ENCODE data around the gene KCNQ4. TPM values are rescaled to one million over a fixed set of nuclear protein-coding genes. Genes with fewer than 3 reads are reported as not detected.

The KCNQ4 gene
- total and polyA plus RNA-seq, 2 experiments from 2014 or later = 0.13 to 3.7 TPM

DNA sequence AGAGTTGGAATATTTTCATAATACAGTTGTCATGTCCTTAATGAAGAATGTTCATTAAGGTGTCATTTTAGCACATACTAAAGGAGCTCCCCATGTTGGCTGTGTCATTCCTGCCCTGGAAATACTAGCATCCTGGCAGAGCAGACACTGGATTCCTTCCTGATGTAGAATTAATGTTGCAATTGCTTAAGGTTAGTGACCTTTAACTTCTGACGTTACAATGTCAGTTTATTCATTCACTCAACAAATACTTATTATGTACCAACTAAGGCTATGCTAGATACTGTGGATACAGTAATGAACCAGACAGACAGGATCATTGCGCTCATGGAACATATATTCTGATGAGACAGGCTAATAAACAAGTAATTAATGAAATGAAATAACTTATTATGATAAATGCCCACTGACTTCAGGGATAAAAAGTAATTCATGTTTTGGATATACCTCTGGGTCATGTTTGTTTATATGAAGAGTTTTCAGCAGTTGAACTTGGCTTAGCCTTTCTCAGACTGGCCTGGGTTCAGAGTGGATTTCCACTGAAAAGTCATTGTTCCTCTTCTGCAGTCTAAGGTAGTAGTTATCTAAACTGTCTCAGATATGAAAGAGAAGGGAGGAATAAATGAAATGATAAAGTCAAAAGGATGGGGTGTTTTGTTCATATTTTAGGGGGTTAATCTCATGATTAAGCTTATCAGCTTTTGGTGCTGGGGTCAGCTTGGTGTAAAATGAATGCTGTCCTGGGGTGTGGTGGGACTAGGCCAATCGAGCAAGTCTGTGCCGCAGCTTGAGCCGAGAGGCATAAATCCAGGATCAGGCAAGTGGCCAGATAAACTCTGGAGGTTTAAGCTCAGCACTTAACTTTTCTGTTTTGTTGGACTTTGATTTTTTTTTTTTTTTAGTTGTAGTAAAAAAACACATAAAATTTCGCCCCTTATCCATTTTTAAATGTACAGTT, 43.3 kb upstream of the KCNQ4 start:
- no peak for TF ChIP-seq CTCF (IDR thresholded peaks at IDR 0.05; ENCODE audit: low read depth, low read length)
- Histone ChIP-seq H3K36me3 (peaks cover 46% of the 10 kb centered on the region), H3K9me3 (ENCODE audit: low read depth) (no peaks in the 10 kb centered on the region), H3K4me1 (ENCODE audit: low read depth) (peaks cover 3% of the 10 kb centered on the region), H3K27me3 (no peaks in the 10 kb centered on the region), H3K27ac (peak overlapping the region; percentile 64), H3K4me3 (no peak overlapping the region)
- no peak for DNase-seq (ENCODE audit: low read depth in 1 of 2, low spot score in 1 of 2)

DNA sequence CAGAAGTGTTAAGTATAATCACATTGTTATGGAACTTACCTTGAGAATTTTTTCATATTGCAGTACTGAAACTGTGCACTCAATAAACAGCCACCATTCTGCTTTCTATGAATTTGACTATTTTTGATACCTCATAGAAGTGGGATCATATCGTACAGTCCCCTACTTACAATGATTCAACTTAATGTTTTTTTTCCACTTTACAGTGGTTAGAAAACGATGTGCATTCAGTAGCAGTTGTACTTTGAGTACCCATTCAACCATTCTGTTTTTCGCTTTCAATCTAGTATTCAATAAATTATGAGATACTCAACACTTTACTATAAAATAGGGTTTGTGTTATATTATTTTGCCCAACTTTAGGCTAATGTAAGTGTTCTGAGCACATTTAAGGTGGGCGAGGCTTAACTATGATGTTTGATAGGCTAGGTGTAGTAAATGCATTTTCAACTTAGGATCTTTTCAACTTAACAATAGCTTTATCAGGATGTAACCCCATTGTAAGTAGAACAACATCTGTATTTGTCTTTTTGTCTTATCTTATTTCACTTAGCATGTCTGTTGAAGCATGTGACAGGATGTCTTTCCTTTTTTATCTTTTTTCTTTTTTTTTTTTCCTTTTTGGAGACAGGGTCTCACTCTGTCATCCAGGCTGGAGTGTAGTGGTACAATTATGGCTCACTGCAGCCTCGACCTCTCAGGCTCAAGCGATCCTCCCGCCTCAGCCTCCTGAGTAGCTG, 42.4 kb upstream of the KCNQ4 start:
- Histone ChIP-seq H3K27ac (peak overlapping the region; percentile 64), H3K27me3 (no peaks in the 10 kb centered on the region), H3K36me3 (peaks cover 46% of the 10 kb centered on the region), H3K4me3 (no peak overlapping the region), H3K4me1 (ENCODE audit: low read depth) (peaks cover 3% of the 10 kb centered on the region), H3K9me3 (ENCODE audit: low read depth) (no peaks in the 10 kb centered on the region)
- DNase-seq (ENCODE audit: low read depth in 1 of 2, low spot score in 1 of 2) = no peak
- no peak for TF ChIP-seq CTCF (IDR thresholded peaks at IDR 0.05; ENCODE audit: low read depth, low read length)

GRCh38 chr1:40742363-40743061, 41.1 kb upstream of the KCNQ4 start:
- TF ChIP-seq CTCF (IDR thresholded peaks at IDR 0.05; ENCODE audit: low read depth, low read length) = no peak
- Histone ChIP-seq H3K4me3 (no peak overlapping the region), H3K27me3 (no peaks in the 10 kb centered on the region), H3K36me3 (peaks cover 50% of the 10 kb centered on the region), H3K27ac (no peak overlapping the region), H3K9me3 (ENCODE audit: low read depth) (no peaks in the 10 kb centered on the region), H3K4me1 (ENCODE audit: low read depth) (peaks cover 3% of the 10 kb centered on the region)
- no peak for DNase-seq (ENCODE audit: low read depth in 1 of 2, low spot score in 1 of 2)

DNA sequence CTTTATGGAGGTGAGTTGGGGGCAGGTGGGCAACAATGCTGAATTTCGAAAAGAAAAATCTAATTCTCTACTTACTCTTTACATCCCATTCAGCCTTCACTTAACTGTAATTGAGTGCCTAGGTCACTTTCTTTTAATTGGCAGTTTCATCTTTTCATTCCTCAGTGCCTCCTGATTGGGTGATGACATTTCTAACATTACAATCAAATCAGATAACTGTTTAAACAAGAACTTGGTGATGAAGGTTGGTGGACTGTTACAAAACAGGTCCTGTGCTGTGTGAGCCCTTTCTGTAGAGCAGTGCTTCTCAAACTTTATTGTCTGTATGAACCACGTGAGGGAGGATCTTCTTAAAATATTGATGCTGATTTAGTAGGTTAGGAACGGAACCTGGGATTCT, 40.1 kb upstream of the KCNQ4 start:
- no peak for DNase-seq (ENCODE audit: low read depth in 1 of 2, low spot score in 1 of 2)
- TF ChIP-seq CTCF (IDR thresholded peaks at IDR 0.05; ENCODE audit: low read depth, low read length) = no peak
- H3K36me3 ChIP-seq = peaks cover 58% of the 10 kb centered on the region
- peaks cover 3% of the 10 kb centered on the region for H3K4me1 ChIP-seq (ENCODE audit: low read depth)
- H3K27me3 ChIP-seq = no peaks in the 10 kb centered on the region
- H3K4me3 ChIP-seq = no peak overlapping the region
- H3K9me3 ChIP-seq (ENCODE audit: low read depth) = no peaks in the 10 kb centered on the region
- H3K27ac ChIP-seq = no peak overlapping the region

- Histone ChIP-seq H3K4me3 (no peak overlapping the region), H3K4me1 (ENCODE audit: low read depth) (peaks cover 3% of the 10 kb centered on the region), H3K36me3 (peaks cover 57% of the 10 kb centered on the region), H3K27me3 (no peaks in the 10 kb centered on the region), H3K27ac (no peak overlapping the region), H3K9me3 (ENCODE audit: low read depth) (no peaks in the 10 kb centered on the region)
- no peak for DNase-seq (ENCODE audit: low read depth in 1 of 2, low spot score in 1 of 2)
- no peak for TF ChIP-seq CTCF (IDR thresholded peaks at IDR 0.05; ENCODE audit: low read depth, low read length)
These were observed 39.7 kb upstream of the KCNQ4 start for GRCh38 chr1:40743860-40744259.

All from cardiac muscle cell (in vitro differentiated cells and primary cell).